ENCODE results near the gene PNPLA5.

The PNPLA5 gene, protein sequence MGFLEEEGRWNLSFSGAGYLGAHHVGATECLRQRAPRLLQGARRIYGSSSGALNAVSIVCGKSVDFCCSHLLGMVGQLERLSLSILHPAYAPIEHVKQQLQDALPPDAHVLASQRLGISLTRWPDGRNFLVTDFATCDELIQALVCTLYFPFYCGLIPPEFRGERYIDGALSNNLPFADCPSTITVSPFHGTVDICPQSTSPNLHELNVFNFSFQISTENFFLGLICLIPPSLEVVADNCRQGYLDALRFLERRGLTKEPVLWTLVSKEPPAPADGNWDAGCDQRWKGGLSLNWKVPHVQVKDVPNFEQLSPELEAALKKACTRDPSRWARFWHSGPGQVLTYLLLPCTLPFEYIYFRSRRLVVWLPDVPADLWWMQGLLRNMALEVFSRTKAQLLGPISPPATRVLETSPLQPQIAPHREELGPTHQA

GRCh38 chr22:43891360-43892182 is at the start of gene PNPLA5:
TSS of gene PNPLA5 (minus strand) at chr22:43892013. CDS start at chr22:43891880, 133 bp downstream.
- H3K4me3 Mint-ChIP-seq: no peak within 1 kb of the TSS

GRCh38 chr22:43941449-43941848 is 49.6 kb upstream of the PNPLA5 start:
- DNase-seq (ENCODE audit: low spot score in 2 of 2): no peak
- H3K9me3 Mint-ChIP-seq: no peaks in the 10 kb centered on the region
- no peak for ATAC-seq (replicated peaks; ENCODE audit: extremely low read depth, poor library complexity, severe bottlenecking)
- no peak overlapping the region for H3K4me3 Mint-ChIP-seq
- H3K27ac Mint-ChIP-seq (ENCODE audit: low read depth): no peak overlapping the region
- H3K4me1 Mint-ChIP-seq: peaks cover 5% of the 10 kb centered on the region
- H3K27me3 Mint-ChIP-seq: peaks cover 67% of the 10 kb centered on the region
- no peaks in the 10 kb centered on the region for H3K36me3 Mint-ChIP-seq (ENCODE audit: insufficient read depth)

More at GRCh38 chr22:43891360-43892182, at the start of gene PNPLA5:
- Mint-ChIP-seq H3K9me3 (no peaks in the 10 kb centered on the region), H3K27me3 (peaks cover 65% of the 10 kb centered on the region), H3K27ac (ENCODE audit: low read depth) (no peak within 1 kb of the TSS), H3K36me3 (ENCODE audit: insufficient read depth) (no peaks in the 10 kb centered on the region), H3K4me1 (peaks cover 4% of the 10 kb centered on the region)
- ATAC-seq (replicated peaks; ENCODE audit: extremely low read depth, poor library complexity, severe bottlenecking): no peak
- no peak for DNase-seq (ENCODE audit: low spot score in 2 of 2)

- no peaks in the 10 kb centered on the region for H3K9me3 Mint-ChIP-seq
- ATAC-seq (replicated peaks; ENCODE audit: extremely low read depth, poor library complexity, severe bottlenecking) (no peak), DNase-seq (ENCODE audit: low spot score in 2 of 2) (no peak)
- H3K27me3 Mint-ChIP-seq: peaks cover 39% of the 10 kb centered on the region
- H3K36me3 Mint-ChIP-seq (ENCODE audit: insufficient read depth): no peaks in the 10 kb centered on the region
- no peaks in the 10 kb centered on the region for H3K4me1 Mint-ChIP-seq
- H3K4me3 Mint-ChIP-seq: no peak overlapping the region
- H3K27ac Mint-ChIP-seq (ENCODE audit: low read depth): no peak overlapping the region
These were observed 40.0 kb upstream of the PNPLA5 start for GRCh38 chr22:43931771-43932170.

GRCh38 chr22:43928908-43929307 is 37.1 kb upstream of the PNPLA5 start:
- DNase-seq (ENCODE audit: low spot score in 2 of 2): no peak
- Mint-ChIP-seq H3K36me3 (ENCODE audit: insufficient read depth) (peaks cover 2% of the 10 kb centered on the region), H3K27me3 (peaks cover 27% of the 10 kb centered on the region), H3K27ac (ENCODE audit: low read depth) (no peak overlapping the region), H3K4me1 (peaks cover 2% of the 10 kb centered on the region), H3K4me3 (no peak overlapping the region), H3K9me3 (no peaks in the 10 kb centered on the region)
- ATAC-seq (replicated peaks; ENCODE audit: extremely low read depth, poor library complexity, severe bottlenecking): no peak

DNA sequence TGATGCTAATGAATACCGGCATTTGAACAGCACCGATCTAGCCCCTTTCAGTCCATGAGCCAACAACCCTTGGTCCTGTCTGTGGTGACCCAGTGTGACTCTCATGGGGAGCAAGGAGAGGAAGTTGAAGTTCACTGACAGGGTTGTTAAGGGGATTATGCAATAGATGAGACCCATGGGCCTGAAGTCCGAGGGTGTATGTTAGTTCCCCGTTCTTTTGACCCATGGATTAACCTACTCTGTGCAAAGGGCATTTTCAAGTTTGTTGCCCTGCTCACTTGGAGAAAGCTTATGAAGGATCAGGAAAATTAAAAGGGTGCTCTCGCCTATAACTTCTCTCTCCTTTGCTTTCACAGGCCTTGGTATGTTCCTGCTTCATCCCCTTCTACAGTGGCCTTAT is 36.7 kb upstream of the PNPLA5 start:
- Mint-ChIP-seq H3K36me3 (ENCODE audit: insufficient read depth) (peaks cover 2% of the 10 kb centered on the region), H3K9me3 (no peaks in the 10 kb centered on the region), H3K27ac (ENCODE audit: low read depth) (no peak overlapping the region), H3K4me1 (peaks cover 5% of the 10 kb centered on the region), H3K27me3 (peaks cover 22% of the 10 kb centered on the region), H3K4me3 (no peak overlapping the region)
- ATAC-seq (replicated peaks; ENCODE audit: extremely low read depth, poor library complexity, severe bottlenecking) (no peak), DNase-seq (ENCODE audit: low spot score in 2 of 2) (no peak)

- Mint-ChIP-seq H3K36me3 (ENCODE audit: insufficient read depth) (peaks cover 2% of the 10 kb centered on the region), H3K27me3 (peaks cover 20% of the 10 kb centered on the region), H3K27ac (ENCODE audit: low read depth) (no peak overlapping the region), H3K4me1 (peaks cover 12% of the 10 kb centered on the region), H3K4me3 (no peak overlapping the region), H3K9me3 (no peaks in the 10 kb centered on the region)
- no peak for DNase-seq (ENCODE audit: low spot score in 2 of 2)
- no peak for ATAC-seq (replicated peaks; ENCODE audit: extremely low read depth, poor library complexity, severe bottlenecking)
These were observed 34.5 kb upstream of the PNPLA5 start for GRCh38 chr22:43926349-43926710.

DNA sequence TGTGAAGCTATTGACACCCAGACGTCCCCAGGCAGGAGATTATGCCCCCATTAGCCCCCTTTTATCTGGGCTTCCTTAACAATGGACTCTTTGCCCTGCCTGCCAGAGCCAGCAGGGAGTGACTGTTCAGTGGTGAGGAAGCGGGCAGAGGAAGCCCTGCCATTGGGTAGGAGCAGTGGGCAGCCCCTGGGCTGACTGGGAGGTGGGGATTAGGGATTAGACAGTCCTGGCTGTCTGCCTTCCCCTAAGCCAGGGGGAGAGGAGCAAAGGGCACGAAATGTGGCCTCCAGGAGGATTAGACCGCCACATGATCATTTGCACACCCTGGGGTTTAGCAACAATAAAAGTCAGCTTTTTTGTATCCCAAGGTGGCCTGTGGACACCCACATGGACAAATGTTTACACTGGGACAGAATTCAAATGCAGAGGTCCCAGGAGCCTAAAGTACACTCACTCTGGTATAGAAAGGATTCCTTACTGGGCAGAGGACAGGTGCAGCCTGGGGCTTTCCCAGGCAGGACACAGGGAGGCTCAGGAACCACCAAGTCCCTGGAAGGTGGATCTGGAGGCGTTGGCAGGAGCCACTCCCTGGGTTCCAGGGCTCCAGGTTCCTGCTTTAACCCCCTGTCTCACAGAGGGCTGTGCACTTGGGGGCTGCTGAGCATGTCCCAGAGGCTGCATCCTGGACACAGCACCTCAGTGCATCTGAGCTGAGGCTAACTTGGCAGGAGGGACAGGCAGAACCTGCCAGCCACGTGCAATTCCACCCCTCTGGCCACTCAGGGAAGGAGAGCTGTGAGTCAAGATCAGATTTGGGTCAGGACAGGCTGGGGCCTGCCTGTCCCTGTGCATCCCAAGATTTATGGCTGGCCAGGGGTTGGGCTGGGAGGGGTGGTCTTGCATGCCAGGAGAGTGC is 33.9 kb upstream of the PNPLA5 start:
- no peak for ATAC-seq (replicated peaks; ENCODE audit: extremely low read depth, poor library complexity, severe bottlenecking)
- H3K9me3 Mint-ChIP-seq: no peaks in the 10 kb centered on the region
- peaks cover 25% of the 10 kb centered on the region for H3K27me3 Mint-ChIP-seq
- H3K4me3 Mint-ChIP-seq: peak overlapping the region; percentile 72
- H3K27ac Mint-ChIP-seq (ENCODE audit: low read depth): no peak overlapping the region
- H3K4me1 Mint-ChIP-seq: peaks cover 12% of the 10 kb centered on the region
- no peak for DNase-seq (ENCODE audit: low spot score in 2 of 2)
- H3K36me3 Mint-ChIP-seq (ENCODE audit: insufficient read depth): peaks cover 2% of the 10 kb centered on the region

- H3K9me3 Mint-ChIP-seq: no peaks in the 10 kb centered on the region
- peaks cover 2% of the 10 kb centered on the region for H3K36me3 Mint-ChIP-seq (ENCODE audit: insufficient read depth)
- DNase-seq (ENCODE audit: low spot score in 2 of 2) (no peak), ATAC-seq (replicated peaks; ENCODE audit: extremely low read depth, poor library complexity, severe bottlenecking) (no peak)
- peaks cover 12% of the 10 kb centered on the region for H3K4me1 Mint-ChIP-seq
- H3K27me3 Mint-ChIP-seq: peaks cover 23% of the 10 kb centered on the region
- H3K4me3 Mint-ChIP-seq: peak overlapping the region; percentile 72
- no peak overlapping the region for H3K27ac Mint-ChIP-seq (ENCODE audit: low read depth)
These were observed 33.1 kb upstream of the PNPLA5 start for GRCh38 chr22:43924877-43925276.

DNA sequence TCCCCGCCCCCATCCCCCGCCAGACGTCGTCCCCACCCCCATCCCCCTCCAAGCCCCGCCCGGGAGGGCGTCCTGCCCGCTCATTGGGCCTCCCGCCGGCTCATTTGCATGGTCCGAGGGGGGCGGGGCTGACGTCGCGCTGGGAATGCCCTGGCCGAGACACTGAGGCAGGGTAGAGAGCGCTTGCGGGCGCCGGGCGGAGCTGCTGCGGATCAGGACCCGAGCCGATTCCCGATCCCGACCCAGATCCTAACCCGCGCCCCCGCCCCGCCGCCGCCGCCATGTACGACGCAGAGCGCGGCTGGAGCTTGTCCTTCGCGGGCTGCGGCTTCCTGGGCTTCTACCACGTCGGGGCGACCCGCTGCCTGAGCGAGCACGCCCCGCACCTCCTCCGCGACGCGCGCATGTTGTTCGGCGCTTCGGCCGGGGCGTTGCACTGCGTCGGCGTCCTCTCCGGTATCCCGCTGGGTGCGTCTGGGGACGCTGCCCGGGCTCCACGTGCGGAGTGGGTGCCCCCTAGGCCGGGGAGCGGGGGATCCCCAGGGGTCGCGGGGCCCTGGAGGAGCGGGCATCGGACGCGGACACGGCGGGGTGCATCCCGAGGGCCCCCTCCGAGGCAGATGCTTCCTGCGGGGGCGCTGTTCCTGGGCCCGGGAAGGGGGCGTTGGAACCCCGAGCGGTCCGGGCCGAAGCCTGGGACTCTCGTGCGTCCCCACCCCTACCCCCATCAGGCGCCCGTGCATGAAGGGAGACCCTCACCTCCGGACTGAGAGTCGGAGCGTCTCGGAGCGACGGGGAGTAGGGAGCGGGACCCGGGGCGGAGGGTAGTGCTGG is 32.0 kb upstream of the PNPLA5 start, which contains the start of gene PNPLA3:
Gene PNPLA3, plus strand, starts transcription at position 175 of the 834 bp plus-strand sequence. Its CDS starts 107 bp downstream, at position 282.
- peaks cover 12% of the 10 kb centered on the region for H3K4me1 Mint-ChIP-seq
- H3K4me3 Mint-ChIP-seq: peak within 1 kb of the TSS; percentile 72
- DNase-seq (ENCODE audit: low spot score in 2 of 2) (peak; percentile 36 to 48), ATAC-seq (replicated peaks; ENCODE audit: extremely low read depth, poor library complexity, severe bottlenecking) (peak; percentile 85)
- peaks cover 33% of the 10 kb centered on the region for H3K27me3 Mint-ChIP-seq
- H3K9me3 Mint-ChIP-seq: no peaks in the 10 kb centered on the region
- H3K27ac Mint-ChIP-seq (ENCODE audit: low read depth): no peak within 1 kb of the TSS
- peaks cover 2% of the 10 kb centered on the region for H3K36me3 Mint-ChIP-seq (ENCODE audit: insufficient read depth)

GRCh38 chr22:43923191-43923590 is 31.4 kb upstream of the PNPLA5 start:
- H3K27me3 Mint-ChIP-seq: peaks cover 40% of the 10 kb centered on the region
- H3K36me3 Mint-ChIP-seq (ENCODE audit: insufficient read depth): peaks cover 2% of the 10 kb centered on the region
- no peak overlapping the region for H3K27ac Mint-ChIP-seq (ENCODE audit: low read depth)
- H3K4me3 Mint-ChIP-seq: peak overlapping the region; percentile 72
- peak; percentile 67 for ATAC-seq (replicated peaks; ENCODE audit: extremely low read depth, poor library complexity, severe bottlenecking)
- DNase-seq (ENCODE audit: low spot score in 2 of 2): no peak
- H3K4me1 Mint-ChIP-seq: peaks cover 12% of the 10 kb centered on the region
- no peaks in the 10 kb centered on the region for H3K9me3 Mint-ChIP-seq

- Mint-ChIP-seq H3K9me3 (no peaks in the 10 kb centered on the region), H3K27ac (ENCODE audit: low read depth) (no peak overlapping the region), H3K4me1 (peaks cover 12% of the 10 kb centered on the region), H3K4me3 (no peak overlapping the region), H3K36me3 (ENCODE audit: insufficient read depth) (peaks cover 2% of the 10 kb centered on the region), H3K27me3 (peaks cover 51% of the 10 kb centered on the region)
- DNase-seq (ENCODE audit: low spot score in 2 of 2) (no peak), ATAC-seq (replicated peaks; ENCODE audit: extremely low read depth, poor library complexity, severe bottlenecking) (no peak)
These were observed 30.3 kb upstream of the PNPLA5 start for GRCh38 chr22:43922123-43922522.

All from central memory CD8-positive, alpha-beta T cell (primary cell).